ENCODE measurements around the gene PRR13.
"Not testable (repeated sequence)": the region's sequence is repeated elsewhere in the genome, so short reads cannot be mapped to it uniquely, and the experiment has no call there.

The PRR13 gene

DNA sequence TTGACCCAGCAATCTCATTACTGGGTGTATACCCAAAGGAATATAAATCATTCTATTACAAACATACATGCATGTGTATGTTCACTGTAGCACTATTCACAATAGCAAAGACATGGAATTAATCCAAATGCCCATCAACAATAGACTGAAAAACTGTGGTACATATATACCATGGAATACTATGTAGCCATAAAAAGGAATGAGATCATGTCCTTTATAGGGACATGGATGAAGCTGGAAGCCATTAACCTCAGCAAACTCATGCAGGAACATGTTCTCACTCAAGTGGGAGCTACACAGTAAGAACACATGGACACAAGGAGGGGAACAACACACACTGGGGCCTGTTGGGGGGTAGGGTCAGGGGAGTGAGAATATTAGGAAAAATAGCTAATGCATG is 2.0 kb upstream of the PRR13 start:
- not testable (repeated sequence) for DNase-seq (ENCODE audit: low read depth)

DNA sequence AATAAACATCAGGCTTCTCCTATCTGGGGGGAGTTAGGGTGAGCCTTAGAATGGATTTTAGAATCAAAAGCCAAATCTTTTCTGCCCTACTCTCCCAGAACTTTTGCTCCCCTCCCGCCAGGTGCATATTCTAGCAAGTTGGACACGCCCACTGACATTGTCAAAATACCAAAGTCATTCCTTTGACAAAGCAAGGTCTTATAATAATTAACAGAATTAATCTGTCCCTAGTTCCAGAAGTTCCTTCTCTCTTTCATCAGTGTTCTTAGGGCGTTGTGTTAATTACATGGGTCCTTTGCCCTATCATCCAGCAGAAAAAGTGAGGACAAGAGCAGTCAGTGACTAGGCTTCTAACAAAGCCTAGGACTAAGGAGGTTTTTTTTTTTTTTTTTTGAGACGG is 2.4 kb downstream of the PRR13 start:
- DNase-seq (ENCODE audit: low read depth) = no peak

DNA sequence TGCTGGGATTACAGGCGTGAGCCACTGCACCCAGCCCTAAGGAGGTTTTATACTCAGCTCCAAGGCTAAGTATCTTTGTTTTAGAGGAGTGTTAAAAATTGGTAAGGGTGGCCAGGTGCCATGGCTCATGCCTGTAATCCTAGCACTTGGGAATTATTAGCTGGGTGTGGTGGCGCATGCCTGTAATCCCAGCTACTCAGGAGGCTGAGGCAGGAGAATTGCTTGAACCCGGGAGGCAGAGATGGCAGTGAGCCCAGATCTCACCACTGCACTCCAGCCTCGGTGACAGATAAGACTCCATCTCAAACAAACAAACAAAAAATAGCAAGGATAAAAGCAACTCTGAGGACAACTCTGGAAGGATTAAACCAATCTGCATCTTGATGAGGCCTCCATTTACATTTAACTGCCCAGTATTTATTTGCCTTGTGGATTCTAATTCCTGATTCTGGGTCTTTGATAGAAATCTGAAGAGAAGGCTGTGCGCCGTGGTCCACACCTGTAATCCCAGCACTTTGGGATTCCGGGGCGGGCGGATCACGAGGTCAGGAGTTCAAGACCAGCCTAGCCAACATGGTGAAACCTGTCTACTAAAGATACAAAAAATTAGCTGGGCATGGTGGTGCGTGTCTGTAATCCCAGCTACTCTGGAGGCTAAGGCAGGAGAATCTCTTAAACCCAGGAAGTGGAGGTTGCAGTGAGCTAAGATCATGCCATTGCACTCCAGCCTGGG is 3.2 kb downstream of the PRR13 start:
- DNase-seq (ENCODE audit: low read depth) = not testable (repeated sequence)

- no peak for DNase-seq (ENCODE audit: low read depth)
These were observed 9.4 kb downstream of the PRR13 start for GRCh38 chr12:53450936-53451335.

DNA sequence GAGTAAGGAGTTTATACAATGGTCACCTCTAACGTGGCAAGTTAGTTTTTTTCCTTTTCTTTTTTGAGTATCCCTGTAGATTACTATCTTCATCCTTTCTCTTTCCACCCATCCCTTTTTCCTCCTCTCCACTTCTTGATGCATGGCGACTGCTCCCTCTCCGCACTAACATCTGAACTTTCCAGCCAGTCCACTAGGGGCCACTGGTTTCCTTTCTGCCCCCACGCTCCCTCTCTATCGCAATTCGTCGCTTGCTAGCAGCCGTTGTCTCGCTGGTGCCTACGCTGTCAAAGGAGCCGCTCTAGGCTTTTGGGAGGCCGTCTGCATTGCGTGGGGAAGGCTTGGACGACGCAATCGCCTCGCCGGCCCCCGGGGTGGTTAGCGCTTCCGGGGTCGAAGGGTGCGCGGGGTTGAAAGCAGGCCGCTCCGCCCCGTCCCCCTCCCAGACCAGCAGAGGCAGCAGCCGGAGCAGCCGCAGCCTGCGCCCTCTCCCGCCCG is 10.2 kb downstream of the PRR13 start, which contains the start of gene PCBP2:
TSS of gene PCBP2 (plus strand) at position 442 of the 498 bp plus-strand sequence. CDS start 2,699 bp downstream, outside the sequence.
- peak; percentile 95 for DNase-seq (ENCODE audit: low read depth)

DNA sequence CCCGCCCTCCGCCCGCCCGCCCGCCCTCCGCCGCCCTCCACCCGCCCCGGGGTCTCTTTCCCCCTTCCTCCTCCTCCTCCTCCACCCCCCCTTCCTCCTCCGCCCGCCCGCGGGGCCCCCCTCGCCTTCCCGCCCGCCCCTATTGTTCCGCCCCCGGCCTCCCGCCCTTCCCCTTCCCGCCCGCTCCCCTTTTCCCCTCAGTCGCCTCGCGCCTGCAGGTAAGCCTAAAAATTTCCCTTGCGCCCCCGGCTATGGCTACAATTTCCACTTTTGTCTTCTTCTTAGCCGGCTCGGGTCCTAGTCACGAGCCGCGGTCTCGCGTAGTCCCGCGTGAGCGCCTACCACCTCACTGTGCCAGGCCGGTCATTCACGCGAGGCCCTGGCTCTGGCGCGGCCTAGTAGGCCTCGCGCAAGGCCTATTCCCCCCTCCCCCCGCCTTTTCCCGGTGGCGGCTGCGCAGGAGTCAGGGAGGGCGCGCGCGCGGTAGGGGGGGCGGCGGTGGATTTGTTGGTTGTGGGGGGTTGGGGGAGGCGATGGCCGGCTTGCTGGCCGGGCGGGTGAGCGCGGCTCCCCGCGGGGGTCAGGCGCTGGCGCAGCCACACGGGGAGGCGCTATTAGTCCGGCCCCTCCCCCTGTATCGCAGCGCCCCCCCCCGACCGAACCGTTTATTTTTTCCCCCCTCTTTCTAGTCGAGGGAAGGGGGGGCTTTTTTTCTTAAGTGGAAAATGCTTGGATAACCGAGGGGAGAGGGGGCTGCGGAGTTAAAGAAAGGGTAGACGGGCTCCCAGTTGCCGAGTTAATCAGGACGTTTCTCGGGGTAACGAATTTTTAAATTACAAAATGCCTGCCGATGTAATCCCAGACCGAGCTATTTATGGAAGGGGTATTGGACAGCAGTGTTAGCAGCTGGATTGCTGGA is 10.9 kb downstream of the PRR13 start:
- peak; percentile 66 for DNase-seq (ENCODE audit: low read depth)

DNA sequence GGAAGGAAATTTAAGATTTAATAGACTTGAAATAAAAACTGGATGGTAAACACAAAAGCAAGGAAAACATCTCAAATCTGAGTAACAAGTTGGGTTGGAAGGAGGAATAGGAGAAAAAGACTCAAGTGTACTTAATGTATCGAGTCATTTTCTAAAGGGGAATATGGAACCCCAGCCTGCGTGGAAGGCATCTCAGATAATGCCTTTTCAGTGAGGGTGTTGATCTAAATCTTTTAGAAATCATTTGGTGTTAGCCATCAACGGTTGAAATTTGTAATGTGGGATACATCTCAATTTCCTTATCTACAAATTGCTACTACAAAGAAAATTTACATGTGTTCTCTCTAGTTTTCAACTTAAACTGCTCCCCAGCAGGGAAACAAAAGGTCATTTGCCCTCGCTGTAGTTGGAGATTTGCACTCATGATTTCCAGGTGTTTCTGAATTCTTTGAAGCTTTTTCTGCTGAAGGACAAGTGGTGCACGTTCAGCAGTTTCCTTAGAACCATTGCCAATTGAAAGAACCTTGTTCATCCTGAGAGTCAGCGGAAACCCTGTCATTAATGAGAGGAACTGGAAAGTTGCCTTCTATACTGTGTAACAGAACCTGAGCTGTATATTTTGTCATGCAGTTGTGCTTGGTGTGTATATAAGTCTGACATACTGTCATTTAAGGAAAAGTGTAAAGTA is 12.6 kb downstream of the PRR13 start:
- DNase-seq (ENCODE audit: low read depth) = no peak

GRCh38 chr12:53454707-53455106 is 13.2 kb downstream of the PRR13 start:
- DNase-seq (ENCODE audit: low read depth) = no peak

DNA sequence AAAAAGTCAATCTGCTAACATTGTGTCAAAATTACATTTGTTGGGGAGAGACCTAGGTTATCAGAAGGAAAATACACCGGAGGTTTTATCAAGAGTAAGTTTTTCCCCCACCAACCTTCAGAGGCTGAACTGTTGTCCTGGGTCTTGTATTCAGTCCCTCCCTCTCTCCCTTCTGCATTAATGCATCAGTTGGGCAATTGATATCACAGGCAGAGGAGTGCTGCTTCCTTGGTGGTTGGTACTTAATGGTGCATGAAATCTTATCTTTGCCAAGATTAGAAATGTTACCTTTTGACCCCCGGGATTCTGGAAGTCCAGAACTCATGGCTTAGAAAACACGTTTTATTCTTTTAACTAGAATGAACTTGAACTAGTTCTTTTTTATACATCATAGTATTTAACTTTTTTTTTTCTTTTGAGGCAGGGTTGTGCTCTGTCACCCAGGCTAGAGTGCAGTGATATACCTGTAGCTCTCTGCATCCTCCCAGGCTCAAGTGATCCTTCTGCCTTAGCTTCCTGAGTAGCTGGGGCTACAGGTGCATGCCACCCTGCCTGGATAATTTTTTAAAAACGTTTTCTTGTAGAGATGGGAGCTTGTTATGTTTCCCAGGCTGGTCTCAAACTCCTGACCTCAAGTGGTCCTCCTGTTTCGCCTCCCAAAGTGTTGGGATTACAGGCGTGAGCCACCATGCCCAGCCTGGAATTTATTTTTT is 15.3 kb downstream of the PRR13 start:
- no peak for DNase-seq (ENCODE audit: low read depth)

DNA sequence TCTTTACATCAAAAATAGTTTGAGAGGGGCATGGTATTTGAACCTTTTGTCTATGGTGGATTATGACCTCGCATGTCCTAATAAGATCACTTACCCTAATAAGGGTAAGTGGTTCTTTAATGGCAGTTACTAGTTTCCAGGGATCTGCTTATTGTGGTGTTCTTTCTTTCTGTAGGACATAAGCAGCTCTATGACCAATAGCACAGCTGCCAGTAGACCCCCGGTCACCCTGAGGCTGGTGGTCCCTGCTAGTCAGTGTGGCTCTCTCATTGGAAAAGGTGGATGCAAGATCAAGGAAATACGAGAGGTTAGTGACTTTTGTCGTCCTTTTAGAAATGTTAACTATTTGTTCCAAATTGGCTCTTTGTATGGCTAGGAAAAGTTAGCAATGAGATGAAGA is 17.6 kb downstream of the PRR13 start:
- DNase-seq (ENCODE audit: low read depth) = no peak

DNA sequence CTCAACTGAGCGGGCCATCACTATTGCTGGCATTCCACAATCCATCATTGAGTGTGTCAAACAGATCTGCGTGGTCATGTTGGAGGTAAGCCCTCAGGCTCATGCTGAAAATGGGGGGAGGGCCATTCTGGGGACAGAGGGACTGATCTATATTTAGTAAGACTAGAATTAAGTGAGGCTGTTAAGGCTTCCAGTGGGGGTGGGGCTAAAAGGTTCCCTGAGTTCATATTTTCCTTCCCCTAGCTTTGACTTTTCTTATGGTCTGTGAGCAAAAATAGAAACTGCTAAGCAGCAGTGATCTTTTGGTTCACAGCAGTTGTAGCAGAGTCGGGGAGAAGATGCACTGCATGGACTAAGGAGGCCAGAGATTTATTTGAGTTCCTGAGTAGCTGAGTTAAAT is 19.5 kb downstream of the PRR13 start:
- DNase-seq (ENCODE audit: low read depth) = no peak

- DNase-seq (ENCODE audit: low read depth) = no peak
These were observed 20.1 kb downstream of the PRR13 start for GRCh38 chr12:53461591-53461990.

GRCh38 chr12:53462935-53463334 is 21.4 kb downstream of the PRR13 start:
- no peak for DNase-seq (ENCODE audit: low read depth)

- no peak for DNase-seq (ENCODE audit: low read depth)
These were observed 22.4 kb downstream of the PRR13 start for GRCh38 chr12:53463802-53464560.

DNA sequence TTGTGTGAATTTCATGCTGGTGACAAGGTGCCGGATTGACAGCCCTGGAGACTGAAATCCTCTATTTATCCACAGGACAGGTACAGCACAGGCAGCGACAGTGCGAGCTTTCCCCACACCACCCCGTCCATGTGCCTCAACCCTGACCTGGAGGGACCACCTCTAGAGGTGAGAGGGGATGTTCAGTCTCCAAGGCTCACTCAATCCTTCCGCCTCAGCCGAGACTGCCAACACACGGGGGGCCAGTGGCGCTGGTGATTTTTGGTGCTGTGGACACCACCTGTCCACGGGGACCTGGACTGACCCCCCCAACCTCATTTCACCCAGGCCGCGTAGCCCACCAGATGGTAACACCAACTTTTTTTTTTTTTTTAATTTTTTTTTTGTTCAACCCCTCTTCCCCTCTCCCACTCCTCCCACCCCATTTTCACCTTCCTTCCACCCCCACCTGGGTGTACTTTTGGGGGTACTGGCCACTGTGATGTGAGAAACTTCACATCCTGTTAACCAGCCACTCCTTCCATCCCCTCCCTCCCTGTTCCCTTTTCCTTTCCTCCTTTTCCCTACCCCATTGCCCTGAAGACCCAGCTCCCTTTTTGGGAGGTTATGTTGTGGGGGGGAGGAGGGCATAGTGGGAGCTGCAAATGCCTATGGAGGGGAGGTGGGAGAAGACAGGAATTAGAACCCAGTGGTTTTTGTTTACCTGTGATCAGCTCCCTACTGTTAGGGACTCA is 23.3 kb downstream of the PRR13 start:
- DNase-seq (ENCODE audit: low read depth) = no peak

- no peak for DNase-seq (ENCODE audit: low read depth)
These were observed 24.1 kb downstream of the PRR13 start for GRCh38 chr12:53465679-53466078.

- DNase-seq (ENCODE audit: low read depth) = no peak
These were observed 25.1 kb downstream of the PRR13 start for GRCh38 chr12:53466640-53467039.

DNA sequence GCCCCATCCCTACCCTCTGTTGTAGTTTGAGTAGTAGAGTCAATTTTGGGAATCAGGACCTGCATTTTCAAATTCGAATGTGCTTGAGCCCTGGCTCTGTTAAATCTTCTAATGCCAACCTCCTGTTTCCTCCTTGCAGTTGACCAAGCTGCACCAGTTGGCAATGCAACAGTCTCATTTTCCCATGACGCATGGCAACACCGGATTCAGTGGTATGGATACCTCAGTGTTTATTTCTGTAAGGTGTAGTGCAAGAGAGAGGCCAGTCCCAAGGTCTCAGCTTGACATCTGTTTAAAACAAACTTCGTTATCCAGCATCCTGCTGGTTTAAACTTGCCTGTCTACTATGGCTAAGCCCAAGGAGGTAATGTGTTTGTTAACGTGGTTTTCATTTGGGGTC is 25.5 kb downstream of the PRR13 start:
- DNase-seq (ENCODE audit: low read depth) = no peak

GRCh38 chr12:53467880-53468279 is 26.3 kb downstream of the PRR13 start:
- no peak for DNase-seq (ENCODE audit: low read depth)

GRCh38 chr12:53468282-53468681 is 26.7 kb downstream of the PRR13 start:
- no peak for DNase-seq (ENCODE audit: low read depth)

Data from stimulated activated CD8-positive, alpha-beta memory T cell treated with anti-CD3 and anti-CD28 coated beads, Interleukin-4, amount 100 ng/mL, for 24 hours (primary cell).